Gastrocnemius medialis (tissue), 4 donors: ENCODE measurements around the gene MGST2.

Experiments used
- POLR2A ChIP-seq, 2 donors: fragments of 450-650 bp; IDR thresholded peaks; one replicate each; pipeline ENCODE4 v1.6.1; 2017; ENCODE audit warnings: antibody characterized with exemption in 2 of 2, mild to moderate bottlenecking in 2 of 2, moderate library complexity in 2 of 2
- TF ChIP-seq, protein P1 (sequence below), 5 experiments: fragments of 450-650 bp in 3 of 5; fragments of 200-600 bp in 2 of 5; sonication (generic) in 2 of 5; IDR thresholded peaks in 4 of 5; conservative IDR thresholded peaks in 1 of 5; 1 replicate in 4 of 5; 2 replicates in 1 of 5; pipeline ENCODE4 v1.5.1; 2016 to 2019; ENCODE audit warnings: antibody characterized with exemption in 5 of 5, mild to moderate bottlenecking in 3 of 5, moderate library complexity in 3 of 5

- TF ChIP-seq, protein P1, sequence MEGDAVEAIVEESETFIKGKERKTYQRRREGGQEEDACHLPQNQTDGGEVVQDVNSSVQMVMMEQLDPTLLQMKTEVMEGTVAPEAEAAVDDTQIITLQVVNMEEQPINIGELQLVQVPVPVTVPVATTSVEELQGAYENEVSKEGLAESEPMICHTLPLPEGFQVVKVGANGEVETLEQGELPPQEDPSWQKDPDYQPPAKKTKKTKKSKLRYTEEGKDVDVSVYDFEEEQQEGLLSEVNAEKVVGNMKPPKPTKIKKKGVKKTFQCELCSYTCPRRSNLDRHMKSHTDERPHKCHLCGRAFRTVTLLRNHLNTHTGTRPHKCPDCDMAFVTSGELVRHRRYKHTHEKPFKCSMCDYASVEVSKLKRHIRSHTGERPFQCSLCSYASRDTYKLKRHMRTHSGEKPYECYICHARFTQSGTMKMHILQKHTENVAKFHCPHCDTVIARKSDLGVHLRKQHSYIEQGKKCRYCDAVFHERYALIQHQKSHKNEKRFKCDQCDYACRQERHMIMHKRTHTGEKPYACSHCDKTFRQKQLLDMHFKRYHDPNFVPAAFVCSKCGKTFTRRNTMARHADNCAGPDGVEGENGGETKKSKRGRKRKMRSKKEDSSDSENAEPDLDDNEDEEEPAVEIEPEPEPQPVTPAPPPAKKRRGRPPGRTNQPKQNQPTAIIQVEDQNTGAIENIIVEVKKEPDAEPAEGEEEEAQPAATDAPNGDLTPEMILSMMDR (IDR thresholded peaks at IDR 0.05 in 4 of 5, conservative IDR thresholded peaks at IDR 0.05 in 1 of 5) = no peak
- TF ChIP-seq POLR2A (IDR thresholded peaks at IDR 0.05) = no peak
Measured at GRCh38 chr4:139630991-139631390, 34.6 kb upstream of the MGST2 start.
